SKM-1 (cell line): ENCODE data around the gene SSR2.
"Not testable (repeated sequence)": the region's sequence is repeated elsewhere in the genome, so short reads cannot be mapped to it uniquely, and the experiment has no call there.

Experiments used
- DNase-seq: peaks from one replicate; lab custom pipeline; 2025; ENCODE audit not compliant: unreplicated experiment; lab: John Stamatoyannopoulos, UW

Gene SSR2

GRCh38 chr1:156048663-156049258 is 28.0 kb upstream of the SSR2 start:
- DNase-seq: no peak

- no peak for DNase-seq
Observed at GRCh38 chr1:156045076-156045475, 24.3 kb upstream of the SSR2 start.

GRCh38 chr1:156042828-156043227 is 22.1 kb upstream of the SSR2 start:
- no peak for DNase-seq

- DNase-seq: not testable (repeated sequence)
Observed at GRCh38 chr1:156034991-156035390, 14.2 kb upstream of the SSR2 start.

- no peak for DNase-seq
Observed at GRCh38 chr1:156033011-156033410, 12.3 kb upstream of the SSR2 start.

- no peak for DNase-seq
Observed at GRCh38 chr1:156026588-156026987, 5.8 kb upstream of the SSR2 start.

- DNase-seq: peak; percentile 57
Observed at GRCh38 chr1:156025876-156026275, 5.1 kb upstream of the SSR2 start.

- no peak for DNase-seq
Observed at GRCh38 chr1:156024801-156025200, 4.0 kb upstream of the SSR2 start.

GRCh38 chr1:156021954-156022353 is 1.2 kb upstream of the SSR2 start:
- no peak for DNase-seq

GRCh38 chr1:156021093-156021428 is 310 bp upstream of the SSR2 start:
- DNase-seq: no peak

GRCh38 chr1:156019946-156020292 is 832 bp downstream of the SSR2 start:
- no peak for DNase-seq

- DNase-seq: no peak
Observed at GRCh38 chr1:156014829-156015228, 5.9 kb downstream of the SSR2 start.

GRCh38 chr1:156012051-156012817 is 8.5 kb downstream of the SSR2 start:
- DNase-seq: no peak

- no peak for DNase-seq
Observed at GRCh38 chr1:156009404-156009803, 11.3 kb downstream of the SSR2 start.

- DNase-seq: no peak
Observed at GRCh38 chr1:156006666-156007376, 13.9 kb downstream of the SSR2 start.

- DNase-seq: no peak
Observed at GRCh38 chr1:156004843-156005584, 15.7 kb downstream of the SSR2 start.

- no peak for DNase-seq
Observed at GRCh38 chr1:156003923-156004188, 16.9 kb downstream of the SSR2 start.

GRCh38 chr1:156002188-156002911 is 18.4 kb downstream of the SSR2 start:
- DNase-seq: no peak

GRCh38 chr1:156001662-156002171 is 19.0 kb downstream of the SSR2 start:
- no peak for DNase-seq

- no peak for DNase-seq
Observed at GRCh38 chr1:156001021-156001661, 19.6 kb downstream of the SSR2 start.

- DNase-seq: no peak
Observed at GRCh38 chr1:155999964-156000363, 20.8 kb downstream of the SSR2 start.
